Measurements from ENCODE around the gene MAN2C1.
"Not testable (repeated sequence)": the region's sequence is repeated elsewhere in the genome, so short reads cannot be mapped to it uniquely, and the experiment has no call there.

The MAN2C1 gene

DNA sequence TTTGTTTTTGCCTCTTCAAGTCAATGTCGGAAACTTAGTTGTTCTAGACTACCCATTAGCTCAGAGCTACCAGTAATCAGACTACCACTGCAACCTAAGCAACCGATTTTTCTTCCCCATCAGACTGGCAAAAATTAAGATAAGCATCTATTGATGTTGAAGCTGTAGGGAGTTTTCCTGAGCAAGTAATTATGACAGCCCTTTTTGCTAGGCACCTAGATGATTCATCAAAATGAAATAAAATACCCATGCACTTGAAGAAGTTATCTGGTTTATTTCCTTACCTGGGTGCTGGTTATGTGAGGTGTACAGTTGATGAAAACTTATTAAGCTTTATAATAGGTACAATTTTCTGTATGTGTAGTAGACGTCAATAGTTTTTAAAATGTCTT lies 33.1 kb downstream of the MAN2C1 start (continued):
- TF ChIP-seq, protein P1, sequence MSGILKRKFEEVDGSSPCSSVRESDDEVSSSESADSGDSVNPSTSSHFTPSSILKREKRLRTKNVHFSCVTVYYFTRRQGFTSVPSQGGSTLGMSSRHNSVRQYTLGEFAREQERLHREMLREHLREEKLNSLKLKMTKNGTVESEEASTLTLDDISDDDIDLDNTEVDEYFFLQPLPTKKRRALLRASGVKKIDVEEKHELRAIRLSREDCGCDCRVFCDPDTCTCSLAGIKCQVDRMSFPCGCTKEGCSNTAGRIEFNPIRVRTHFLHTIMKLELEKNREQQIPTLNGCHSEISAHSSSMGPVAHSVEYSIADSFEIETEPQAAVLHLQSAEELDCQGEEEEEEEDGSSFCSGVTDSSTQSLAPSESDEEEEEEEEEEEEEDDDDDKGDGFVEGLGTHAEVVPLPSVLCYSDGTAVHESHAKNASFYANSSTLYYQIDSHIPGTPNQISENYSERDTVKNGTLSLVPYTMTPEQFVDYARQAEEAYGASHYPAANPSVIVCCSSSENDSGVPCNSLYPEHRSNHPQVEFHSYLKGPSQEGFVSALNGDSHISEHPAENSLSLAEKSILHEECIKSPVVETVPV (CRISPR knock-in tag; IDR thresholded peaks at IDR 0.05): no peak
- no peak for TF ChIP-seq GLIS3 (CRISPR knock-in tag; IDR thresholded peaks at IDR 0.05)
- no peak for TF ChIP-seq ZNF8 (CRISPR knock-in tag; IDR thresholded peaks at IDR 0.05)
- no peak for TF ChIP-seq ZNF565 (CRISPR knock-in tag; conservative IDR thresholded peaks at IDR 0.05; ENCODE audit: low read depth)

DNA sequence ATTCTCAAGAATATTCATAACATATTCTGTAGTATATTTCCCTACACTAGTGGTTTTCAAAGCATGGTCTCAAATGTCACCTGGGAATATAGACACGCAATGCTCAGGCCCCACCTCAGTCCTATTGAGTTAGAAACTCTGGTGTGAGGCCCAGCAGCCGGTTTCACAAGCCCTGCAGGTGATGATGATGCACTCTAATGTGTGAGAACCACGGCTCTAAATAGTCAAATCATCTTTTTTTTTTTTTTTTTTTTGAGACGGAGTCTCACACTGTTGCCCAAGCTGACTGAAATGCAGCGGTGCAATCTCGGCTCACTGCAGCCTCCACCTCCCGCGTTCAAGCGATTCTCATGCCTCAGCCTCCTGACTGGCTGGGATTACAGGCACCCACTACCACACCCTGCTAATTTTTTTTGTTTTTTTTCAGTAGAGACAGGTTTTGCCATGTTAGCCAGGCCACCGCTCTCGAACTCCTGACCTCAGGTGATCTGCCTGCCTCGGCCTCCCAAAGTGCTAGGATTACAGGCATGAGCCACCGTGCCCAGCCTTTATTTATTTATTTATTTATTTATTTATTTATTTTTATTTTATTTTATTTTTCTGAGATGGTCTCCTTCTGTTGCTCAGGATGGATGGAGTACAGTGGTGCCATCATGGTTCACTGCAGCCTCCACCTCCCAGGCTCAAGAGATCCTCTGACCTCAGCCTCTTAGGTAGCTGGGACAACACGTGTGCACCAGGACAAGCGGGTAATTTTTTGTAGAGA lies 34.6 kb downstream of the MAN2C1 start:
- not testable (repeated sequence) for ATAC-seq

DNA sequence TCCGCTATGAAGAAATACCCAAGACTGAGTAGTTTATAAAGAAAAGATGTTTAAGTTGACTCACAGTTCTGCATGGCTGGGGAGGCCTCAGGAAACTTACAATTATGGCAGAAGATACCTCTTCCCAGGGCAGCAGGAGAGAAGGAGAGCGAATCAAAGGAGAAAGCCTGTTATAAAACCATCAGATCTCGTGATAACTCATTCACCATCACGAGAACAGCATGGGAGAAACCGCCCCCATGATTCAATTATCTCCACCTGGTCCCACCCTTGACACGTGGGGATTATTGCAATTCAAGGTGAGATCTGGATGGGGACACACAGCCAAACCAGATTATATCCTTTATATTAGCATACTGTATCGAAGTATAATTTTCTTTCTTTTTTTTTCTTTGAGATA lies 36.3 kb downstream of the MAN2C1 start:
- ATAC-seq: not testable (repeated sequence)

DNA sequence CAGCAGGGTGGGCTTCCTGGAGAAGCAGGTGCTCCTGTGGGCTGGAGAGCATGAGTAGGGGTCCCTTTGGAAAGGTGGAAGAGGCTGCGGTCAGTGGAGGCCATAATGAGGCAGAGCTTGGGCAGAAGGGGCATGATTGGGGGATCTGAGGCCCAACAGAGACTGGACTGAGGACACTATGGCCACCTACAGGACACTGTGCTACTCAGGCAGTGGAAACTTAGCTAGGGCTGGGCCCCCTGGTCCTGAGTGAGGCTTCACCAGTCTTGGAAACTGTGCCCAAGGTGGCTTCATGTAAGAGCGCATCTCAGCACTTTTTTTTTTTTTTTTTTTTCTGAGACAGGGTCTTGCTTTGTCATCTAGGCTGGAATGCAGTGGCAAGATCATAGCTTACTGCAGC lies 38.8 kb downstream of the MAN2C1 start:
- no peak for ATAC-seq
- TF ChIP-seq, protein P2, sequence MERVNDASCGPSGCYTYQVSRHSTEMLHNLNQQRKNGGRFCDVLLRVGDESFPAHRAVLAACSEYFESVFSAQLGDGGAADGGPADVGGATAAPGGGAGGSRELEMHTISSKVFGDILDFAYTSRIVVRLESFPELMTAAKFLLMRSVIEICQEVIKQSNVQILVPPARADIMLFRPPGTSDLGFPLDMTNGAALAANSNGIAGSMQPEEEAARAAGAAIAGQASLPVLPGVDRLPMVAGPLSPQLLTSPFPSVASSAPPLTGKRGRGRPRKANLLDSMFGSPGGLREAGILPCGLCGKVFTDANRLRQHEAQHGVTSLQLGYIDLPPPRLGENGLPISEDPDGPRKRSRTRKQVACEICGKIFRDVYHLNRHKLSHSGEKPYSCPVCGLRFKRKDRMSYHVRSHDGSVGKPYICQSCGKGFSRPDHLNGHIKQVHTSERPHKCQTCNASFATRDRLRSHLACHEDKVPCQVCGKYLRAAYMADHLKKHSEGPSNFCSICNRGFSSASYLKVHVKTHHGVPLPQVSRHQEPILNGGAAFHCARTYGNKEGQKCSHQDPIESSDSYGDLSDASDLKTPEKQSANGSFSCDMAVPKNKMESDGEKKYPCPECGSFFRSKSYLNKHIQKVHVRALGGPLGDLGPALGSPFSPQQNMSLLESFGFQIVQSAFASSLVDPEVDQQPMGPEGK (CRISPR knock-in tag; IDR thresholded peaks at IDR 0.05; ENCODE audit: borderline replicate concordance): no peak
- TF ChIP-seq, protein P3, sequence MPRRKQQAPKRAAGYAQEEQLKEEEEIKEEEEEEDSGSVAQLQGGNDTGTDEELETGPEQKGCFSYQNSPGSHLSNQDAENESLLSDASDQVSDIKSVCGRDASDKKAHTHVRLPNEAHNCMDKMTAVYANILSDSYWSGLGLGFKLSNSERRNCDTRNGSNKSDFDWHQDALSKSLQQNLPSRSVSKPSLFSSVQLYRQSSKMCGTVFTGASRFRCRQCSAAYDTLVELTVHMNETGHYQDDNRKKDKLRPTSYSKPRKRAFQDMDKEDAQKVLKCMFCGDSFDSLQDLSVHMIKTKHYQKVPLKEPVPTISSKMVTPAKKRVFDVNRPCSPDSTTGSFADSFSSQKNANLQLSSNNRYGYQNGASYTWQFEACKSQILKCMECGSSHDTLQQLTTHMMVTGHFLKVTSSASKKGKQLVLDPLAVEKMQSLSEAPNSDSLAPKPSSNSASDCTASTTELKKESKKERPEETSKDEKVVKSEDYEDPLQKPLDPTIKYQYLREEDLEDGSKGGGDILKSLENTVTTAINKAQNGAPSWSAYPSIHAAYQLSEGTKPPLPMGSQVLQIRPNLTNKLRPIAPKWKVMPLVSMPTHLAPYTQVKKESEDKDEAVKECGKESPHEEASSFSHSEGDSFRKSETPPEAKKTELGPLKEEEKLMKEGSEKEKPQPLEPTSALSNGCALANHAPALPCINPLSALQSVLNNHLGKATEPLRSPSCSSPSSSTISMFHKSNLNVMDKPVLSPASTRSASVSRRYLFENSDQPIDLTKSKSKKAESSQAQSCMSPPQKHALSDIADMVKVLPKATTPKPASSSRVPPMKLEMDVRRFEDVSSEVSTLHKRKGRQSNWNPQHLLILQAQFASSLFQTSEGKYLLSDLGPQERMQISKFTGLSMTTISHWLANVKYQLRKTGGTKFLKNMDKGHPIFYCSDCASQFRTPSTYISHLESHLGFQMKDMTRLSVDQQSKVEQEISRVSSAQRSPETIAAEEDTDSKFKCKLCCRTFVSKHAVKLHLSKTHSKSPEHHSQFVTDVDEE (CRISPR knock-in tag; IDR thresholded peaks at IDR 0.05): no peak
- TF ChIP-seq, protein P1 (CRISPR knock-in tag; IDR thresholded peaks at IDR 0.05): no peak
- no peak for TF ChIP-seq TOX (CRISPR knock-in tag; IDR thresholded peaks at IDR 0.05; ENCODE audit: borderline replicate concordance)
- TF ChIP-seq ISL1 (CRISPR knock-in tag; IDR thresholded peaks at IDR 0.05): no peak
- TF ChIP-seq TCF4 (CRISPR knock-in tag; IDR thresholded peaks at IDR 0.05; ENCODE audit: borderline replicate concordance): no peak
- TF ChIP-seq ARNTL (CRISPR knock-in tag; IDR thresholded peaks at IDR 0.05; ENCODE audit: borderline replicate concordance, low read depth): no peak
- TF ChIP-seq RARB (CRISPR knock-in tag; IDR thresholded peaks at IDR 0.05): no peak
- TF ChIP-seq ZNF565 (CRISPR knock-in tag; conservative IDR thresholded peaks at IDR 0.05; ENCODE audit: low read depth): no peak
- TF ChIP-seq PPARA (CRISPR knock-in tag; IDR thresholded peaks at IDR 0.05; ENCODE audit: borderline replicate concordance): no peak
- TF ChIP-seq SNAI2 (CRISPR knock-in tag; IDR thresholded peaks at IDR 0.05): no peak
- TF ChIP-seq ZNF70 (CRISPR knock-in tag; IDR thresholded peaks at IDR 0.05): no peak
- no peak for TF ChIP-seq GLIS3 (CRISPR knock-in tag; IDR thresholded peaks at IDR 0.05)
- no peak for TF ChIP-seq ZNF8 (CRISPR knock-in tag; IDR thresholded peaks at IDR 0.05)
- no peak for TF ChIP-seq ZFP30 (CRISPR knock-in tag; IDR thresholded peaks at IDR 0.05)
- TF ChIP-seq ESRRG (CRISPR knock-in tag; IDR thresholded peaks at IDR 0.05): no peak
- no peak for TF ChIP-seq OSR1 (CRISPR knock-in tag; IDR thresholded peaks at IDR 0.05)

DNA sequence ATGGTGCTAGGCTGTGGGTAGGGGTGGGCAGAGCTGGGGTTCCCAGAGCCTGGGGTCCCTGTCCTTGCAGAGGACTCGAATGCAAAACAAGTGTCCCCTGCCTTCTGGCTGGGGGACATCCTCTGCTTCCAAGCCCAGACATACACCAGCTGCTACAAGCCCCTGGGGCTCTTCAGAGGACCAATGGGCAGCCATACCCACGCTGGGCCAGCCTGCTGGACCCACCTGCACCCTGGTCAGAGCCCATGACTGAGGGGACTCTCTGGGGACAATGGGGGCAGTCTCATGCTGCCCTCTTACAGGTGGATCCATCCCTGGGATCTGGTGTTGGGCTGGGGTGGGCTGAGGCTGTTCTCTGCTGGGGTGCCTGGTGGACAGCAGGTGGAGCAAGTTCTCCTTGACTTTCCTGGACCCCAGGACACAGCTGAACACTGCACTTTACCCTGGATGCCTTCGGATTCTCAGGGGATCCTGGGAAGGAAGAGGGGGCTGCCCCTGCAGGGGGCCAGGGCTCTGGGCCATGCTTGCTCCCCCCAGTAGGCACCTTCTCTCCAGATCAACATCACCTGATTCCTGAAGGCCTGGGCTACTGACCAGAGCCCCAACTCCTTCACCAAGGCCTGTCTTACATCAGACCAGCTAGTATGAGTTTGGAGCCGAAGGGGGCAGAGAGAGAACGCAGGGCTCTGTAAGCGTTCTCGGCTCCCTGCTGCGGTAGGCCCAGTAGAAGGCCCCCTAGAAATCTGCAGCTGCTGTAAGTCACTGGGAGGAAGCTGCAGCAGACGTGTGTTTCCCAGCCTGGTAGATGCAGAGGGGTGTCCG lies 39.7 kb downstream of the MAN2C1 start:
- no peak for ATAC-seq
- TF ChIP-seq ESRRG (CRISPR knock-in tag; IDR thresholded peaks at IDR 0.05) (no peak), SNAI2 (CRISPR knock-in tag; IDR thresholded peaks at IDR 0.05) (no peak), PPARA (CRISPR knock-in tag; IDR thresholded peaks at IDR 0.05; ENCODE audit: borderline replicate concordance) (no peak), ZNF8 (CRISPR knock-in tag; IDR thresholded peaks at IDR 0.05) (no peak), RARB (CRISPR knock-in tag; IDR thresholded peaks at IDR 0.05) (no peak), ZNF565 (CRISPR knock-in tag; conservative IDR thresholded peaks at IDR 0.05; ENCODE audit: low read depth) (no peak), TOX (CRISPR knock-in tag; IDR thresholded peaks at IDR 0.05; ENCODE audit: borderline replicate concordance) (no peak)
- TF ChIP-seq, protein P1 (CRISPR knock-in tag; IDR thresholded peaks at IDR 0.05): no peak
- TF ChIP-seq, protein P2 (CRISPR knock-in tag; IDR thresholded peaks at IDR 0.05; ENCODE audit: borderline replicate concordance): no peak
- TF ChIP-seq, protein P4, sequence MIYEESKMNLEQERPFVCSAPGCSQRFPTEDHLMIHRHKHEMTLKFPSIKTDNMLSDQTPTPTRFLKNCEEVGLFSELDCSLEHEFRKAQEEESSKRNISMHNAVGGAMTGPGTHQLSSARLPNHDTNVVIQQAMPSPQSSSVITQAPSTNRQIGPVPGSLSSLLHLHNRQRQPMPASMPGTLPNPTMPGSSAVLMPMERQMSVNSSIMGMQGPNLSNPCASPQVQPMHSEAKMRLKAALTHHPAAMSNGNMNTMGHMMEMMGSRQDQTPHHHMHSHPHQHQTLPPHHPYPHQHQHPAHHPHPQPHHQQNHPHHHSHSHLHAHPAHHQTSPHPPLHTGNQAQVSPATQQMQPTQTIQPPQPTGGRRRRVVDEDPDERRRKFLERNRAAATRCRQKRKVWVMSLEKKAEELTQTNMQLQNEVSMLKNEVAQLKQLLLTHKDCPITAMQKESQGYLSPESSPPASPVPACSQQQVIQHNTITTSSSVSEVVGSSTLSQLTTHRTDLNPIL (CRISPR knock-in tag; IDR thresholded peaks at IDR 0.05; ENCODE audit: low read depth): no peak

All from SK-N-SH treated with all-trans-retinoic acid at 6 μM for 48 hours (cell line).